H54 (cell line): ENCODE data around the gene TTC1.

Source experiments
- DNase-seq: peaks from one replicate; pipeline ENCODE4 v3.0.0; 2011; ENCODE audit warnings: low spot score, mixed read lengths; ENCODE audit not compliant: insufficient read length
- FAIRE-seq: peaks from 3 replicates; lab custom pipeline; 2011; peaks lifted over from hg19 to GRCh38; lab: Jason Lieb, UNC
- POLR2A ChIP-seq: IDR thresholded peaks from 2 replicates; pipeline ENCODE4 v1.6.1; 2011; ENCODE audit warnings: low read depth, mild to moderate bottlenecking, low read length

Gene TTC1

GRCh38 chr5:160076997-160077396 is 68.1 kb downstream of the TTC1 start:
- FAIRE-seq (no peak), DNase-seq (no peak)
- TF ChIP-seq POLR2A, result no peak

GRCh38 chr5:160079753-160080152 is 70.8 kb downstream of the TTC1 start:
- DNase-seq, result no peak

GRCh38 chr5:160081495-160081894 is 72.6 kb downstream of the TTC1 start:
- no peak for FAIRE-seq
- DNase-seq, result no peak
- no peak for TF ChIP-seq POLR2A

More at GRCh38 chr5:160079753-160080152, 70.8 kb downstream of the TTC1 start:
- no peak for FAIRE-seq
- no peak for TF ChIP-seq POLR2A

GRCh38 chr5:160082614-160083500 is 73.9 kb downstream of the TTC1 start:
- no peak for TF ChIP-seq POLR2A
- peak; percentile 91 for FAIRE-seq
- DNase-seq, result peak; percentile 39

- FAIRE-seq (no peak), DNase-seq (peak; percentile 40)
- TF ChIP-seq POLR2A, result no peak
Measured at GRCh38 chr5:160083501-160083900, 74.6 kb downstream of the TTC1 start.

- FAIRE-seq, result no peak
- no peak for TF ChIP-seq POLR2A
- no peak for DNase-seq
Measured at GRCh38 chr5:160084144-160084543, 75.2 kb downstream of the TTC1 start.

GRCh38 chr5:160087199-160087598 is 78.3 kb downstream of the TTC1 start:
- FAIRE-seq, result no peak
- no peak for DNase-seq
- no peak for TF ChIP-seq POLR2A

GRCh38 chr5:160088805-160089204 is 79.9 kb downstream of the TTC1 start:
- no peak for FAIRE-seq
- TF ChIP-seq POLR2A, result no peak
- DNase-seq, result no peak

GRCh38 chr5:160089531-160089930 is 80.6 kb downstream of the TTC1 start:
- no peak for FAIRE-seq
- no peak for TF ChIP-seq POLR2A
- DNase-seq, result no peak

GRCh38 chr5:160090059-160090458 is 81.1 kb downstream of the TTC1 start:
- no peak for FAIRE-seq

GRCh38 chr5:160092514-160092913 is 83.6 kb downstream of the TTC1 start:
- peak; percentile 45 for FAIRE-seq

More at GRCh38 chr5:160090059-160090458, 81.1 kb downstream of the TTC1 start:
- no peak for TF ChIP-seq POLR2A
- no peak for DNase-seq

GRCh38 chr5:160092960-160093707 is 84.2 kb downstream of the TTC1 start:
- DNase-seq (no peak), FAIRE-seq (no peak)
- TF ChIP-seq POLR2A, result no peak

More at GRCh38 chr5:160092514-160092913, 83.6 kb downstream of the TTC1 start:
- no peak for DNase-seq
- TF ChIP-seq POLR2A, result no peak

- no peak for TF ChIP-seq POLR2A
- FAIRE-seq, result no peak
- no peak for DNase-seq
Measured at GRCh38 chr5:160096178-160096577, 87.2 kb downstream of the TTC1 start.

GRCh38 chr5:160097991-160098390 is 89.1 kb downstream of the TTC1 start:
- TF ChIP-seq POLR2A, result no peak
- FAIRE-seq (no peak), DNase-seq (no peak)
